Measurements from ENCODE around the gene TSBP1.

DNA sequence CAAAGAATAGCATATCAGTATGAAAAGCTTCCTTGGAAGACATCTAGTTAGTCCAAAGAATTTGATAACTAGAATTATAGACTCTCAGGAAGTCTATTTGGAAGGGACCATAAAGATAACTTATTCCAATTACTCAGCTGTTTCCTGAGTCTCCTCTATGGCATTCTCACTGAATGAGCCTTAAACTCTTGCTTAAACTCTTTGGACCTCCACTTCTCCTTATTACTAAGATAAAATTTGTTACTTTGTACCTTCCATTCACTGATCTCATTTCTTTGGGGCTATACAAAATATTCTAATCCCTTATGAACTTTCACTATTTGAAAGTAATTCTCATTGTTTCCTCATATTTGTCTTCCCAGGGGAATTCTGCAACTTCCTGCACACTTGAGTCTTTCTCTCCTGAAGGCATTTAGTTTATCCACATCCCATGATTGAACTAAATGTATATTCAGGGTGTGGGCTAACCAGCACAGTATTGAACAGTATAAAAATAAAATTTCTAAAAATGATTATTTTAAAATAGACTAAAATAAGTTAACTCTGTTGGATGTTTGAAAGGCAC is 80.7 kb downstream of the TSBP1 start:
- TF ChIP-seq, protein P1, sequence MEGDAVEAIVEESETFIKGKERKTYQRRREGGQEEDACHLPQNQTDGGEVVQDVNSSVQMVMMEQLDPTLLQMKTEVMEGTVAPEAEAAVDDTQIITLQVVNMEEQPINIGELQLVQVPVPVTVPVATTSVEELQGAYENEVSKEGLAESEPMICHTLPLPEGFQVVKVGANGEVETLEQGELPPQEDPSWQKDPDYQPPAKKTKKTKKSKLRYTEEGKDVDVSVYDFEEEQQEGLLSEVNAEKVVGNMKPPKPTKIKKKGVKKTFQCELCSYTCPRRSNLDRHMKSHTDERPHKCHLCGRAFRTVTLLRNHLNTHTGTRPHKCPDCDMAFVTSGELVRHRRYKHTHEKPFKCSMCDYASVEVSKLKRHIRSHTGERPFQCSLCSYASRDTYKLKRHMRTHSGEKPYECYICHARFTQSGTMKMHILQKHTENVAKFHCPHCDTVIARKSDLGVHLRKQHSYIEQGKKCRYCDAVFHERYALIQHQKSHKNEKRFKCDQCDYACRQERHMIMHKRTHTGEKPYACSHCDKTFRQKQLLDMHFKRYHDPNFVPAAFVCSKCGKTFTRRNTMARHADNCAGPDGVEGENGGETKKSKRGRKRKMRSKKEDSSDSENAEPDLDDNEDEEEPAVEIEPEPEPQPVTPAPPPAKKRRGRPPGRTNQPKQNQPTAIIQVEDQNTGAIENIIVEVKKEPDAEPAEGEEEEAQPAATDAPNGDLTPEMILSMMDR (IDR thresholded peaks at IDR 0.05): no peak
- TF ChIP-seq POLR2A (IDR thresholded peaks at IDR 0.05) (no peak), POLR2AphosphoS5 (IDR thresholded peaks at IDR 0.05) (no peak)
